HFFc6 (cell line): Measurements from ENCODE around the gene SH3BP4. TPM values are rescaled to one million over a fixed set of nuclear protein-coding genes. Genes with fewer than 3 reads are reported as not detected.

Source experiments
- DNase-seq: peaks from one replicate; pipeline ENCODE4 v3.0.0-alpha.2; 2018
- H3K27ac Mint-ChIP-seq: 2 replicates; pipeline ENCODE4 v1.8.0; 2020; ENCODE audit warnings: mild to moderate bottlenecking, mixed read lengths
- H3K27me3 Mint-ChIP-seq: 2 replicates; pipeline ENCODE4 v1.8.0; 2021; ENCODE audit warnings: mild to moderate bottlenecking, moderate library complexity, mixed read lengths; ENCODE audit not compliant: insufficient read depth
- H3K36me3 Mint-ChIP-seq: 2 replicates; pipeline ENCODE4 v1.8.0; 2021; ENCODE audit warnings: low read depth, mixed read lengths
- H3K4me1 Mint-ChIP-seq: 2 replicates; pipeline ENCODE4 v1.8.0; 2020; ENCODE audit warnings: low read depth, mixed read lengths
- H3K4me3 Mint-ChIP-seq: 2 replicates; pipeline ENCODE4 v1.8.0; 2020; ENCODE audit warnings: mild to moderate bottlenecking, moderate library complexity, mixed read lengths
- H3K9me3 Mint-ChIP-seq: 2 replicates; pipeline ENCODE4 v1.8.0; 2020; ENCODE audit warnings: mild to moderate bottlenecking, mixed read lengths
- CTCF ChIP-seq: fragments of 200-600 bp; sonication (generic); IDR thresholded peaks from 2 replicates; pipeline ENCODE4 v1.5.0; 2021; ENCODE audit warnings: antibody characterized with exemption, mild to moderate bottlenecking
- total RNA-seq, 6 experiments: library from RNA; stranded (reverse); fragmentation: NEBNext Ultra II Directional; extraction: Animal tissue kit (Norgen Biotek cat#: 25700); gene quantifications; 2 replicates in 1 of 6; 3 replicates in 5 of 6; pipeline ENCODE4 v1.2.3, GENCODE V29; 2021

The SH3BP4 gene
- total RNA-seq, 6 experiments from 2014 or later = 82.3 to 98.7 (median 87.8) TPM

- Mint-ChIP-seq H3K27me3 (peaks cover 15% of the 10 kb centered on the region), H3K36me3 (peaks cover 61% of the 10 kb centered on the region), H3K9me3 (no peaks in the 10 kb centered on the region), H3K27ac (peak overlapping the region; percentile 91), H3K4me3 (peak overlapping the region; percentile 50), H3K4me1 (peaks cover 68% of the 10 kb centered on the region)
- no peak for TF ChIP-seq CTCF
- DNase-seq = peak; percentile 64
Observed at GRCh38 chr2:234973008-234973407, 21.2 kb downstream of the SH3BP4 start.

DNA sequence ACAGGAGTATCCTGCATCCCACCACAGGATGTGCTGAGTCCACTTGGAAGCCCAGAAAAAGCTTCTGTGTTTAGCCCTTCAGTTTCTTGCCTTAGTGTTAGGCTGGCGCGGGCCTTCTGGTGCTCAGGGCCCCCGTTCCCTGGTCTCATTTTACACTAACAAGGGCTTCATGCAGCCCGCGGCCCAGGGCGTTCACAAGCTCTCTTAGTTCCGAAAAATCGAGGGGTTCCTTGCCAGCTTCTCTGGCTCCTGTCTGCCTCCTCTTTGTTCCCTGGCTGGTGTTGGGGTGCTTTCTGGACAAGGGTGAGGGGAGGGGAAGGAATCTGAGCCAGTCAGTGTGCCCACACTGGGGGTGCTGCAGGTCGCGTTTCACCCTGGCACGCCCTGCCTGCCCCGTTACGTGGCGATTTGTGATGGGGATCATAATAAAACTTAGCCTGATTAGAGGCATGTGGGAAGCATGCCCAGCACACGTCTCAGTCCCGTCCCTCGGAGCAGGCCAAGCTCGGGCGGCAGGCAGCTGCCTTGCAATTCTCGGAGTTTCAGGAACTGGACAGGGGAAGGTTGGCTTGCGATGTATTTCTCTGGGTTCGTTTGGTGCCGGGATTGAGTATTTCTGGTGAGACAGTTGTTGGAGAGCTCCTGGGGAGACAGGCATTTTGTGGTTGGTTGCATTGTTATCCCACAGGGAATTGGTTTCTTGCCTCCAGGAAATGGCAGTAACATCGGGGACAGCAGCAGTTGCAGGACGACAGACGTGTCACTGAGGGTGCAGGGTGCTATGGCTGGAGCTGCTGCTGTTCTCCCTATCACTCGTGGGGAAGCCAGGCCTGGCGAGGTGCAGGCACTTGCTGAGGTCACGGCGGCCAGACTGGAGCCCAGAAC is 22.9 kb downstream of the SH3BP4 start:
- H3K4me3 Mint-ChIP-seq = peak overlapping the region; percentile 31; the same call in 1 of the 2 replicates
- peaks cover 68% of the 10 kb centered on the region for H3K4me1 Mint-ChIP-seq

DNA sequence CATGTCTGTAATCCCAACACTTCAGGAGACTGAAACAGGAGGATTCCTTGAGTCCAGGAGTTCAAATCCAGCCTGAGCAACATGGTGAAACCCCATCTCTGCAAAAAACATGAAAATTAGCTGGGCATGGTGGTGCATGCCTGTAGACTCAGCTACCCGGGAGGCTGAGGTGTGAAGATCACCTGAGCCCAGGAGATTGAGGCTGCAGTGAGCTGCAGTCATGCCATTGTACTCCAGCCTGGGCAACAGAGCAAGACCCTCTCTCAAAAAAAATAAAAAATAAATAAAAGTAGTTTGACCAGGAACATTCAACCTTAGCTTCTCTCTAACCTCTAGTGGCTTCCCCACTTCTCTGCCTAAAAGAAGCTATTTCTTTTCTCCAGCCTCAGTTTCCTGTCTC is 23.8 kb downstream of the SH3BP4 start:
- no peak overlapping the region for H3K27ac Mint-ChIP-seq
- H3K36me3 Mint-ChIP-seq = peaks cover 65% of the 10 kb centered on the region
- peaks cover 68% of the 10 kb centered on the region for H3K4me1 Mint-ChIP-seq
- H3K9me3 Mint-ChIP-seq = peaks cover 10% of the 10 kb centered on the region; the same call in 1 of the 2 replicates
- H3K27me3 Mint-ChIP-seq = peaks cover 12% of the 10 kb centered on the region
- TF ChIP-seq CTCF = no peak
- H3K4me3 Mint-ChIP-seq = no peak overlapping the region
- no peak for DNase-seq

More for the DNA sequence above, 22.9 kb downstream of the SH3BP4 start:
- H3K27ac Mint-ChIP-seq = peak overlapping the region; percentile 77
- TF ChIP-seq CTCF = no peak
- peaks cover 11% of the 10 kb centered on the region for H3K27me3 Mint-ChIP-seq
- H3K9me3 Mint-ChIP-seq = peaks cover 10% of the 10 kb centered on the region; the same call in 1 of the 2 replicates
- peaks cover 61% of the 10 kb centered on the region for H3K36me3 Mint-ChIP-seq
- DNase-seq = peak; percentile 71

DNA sequence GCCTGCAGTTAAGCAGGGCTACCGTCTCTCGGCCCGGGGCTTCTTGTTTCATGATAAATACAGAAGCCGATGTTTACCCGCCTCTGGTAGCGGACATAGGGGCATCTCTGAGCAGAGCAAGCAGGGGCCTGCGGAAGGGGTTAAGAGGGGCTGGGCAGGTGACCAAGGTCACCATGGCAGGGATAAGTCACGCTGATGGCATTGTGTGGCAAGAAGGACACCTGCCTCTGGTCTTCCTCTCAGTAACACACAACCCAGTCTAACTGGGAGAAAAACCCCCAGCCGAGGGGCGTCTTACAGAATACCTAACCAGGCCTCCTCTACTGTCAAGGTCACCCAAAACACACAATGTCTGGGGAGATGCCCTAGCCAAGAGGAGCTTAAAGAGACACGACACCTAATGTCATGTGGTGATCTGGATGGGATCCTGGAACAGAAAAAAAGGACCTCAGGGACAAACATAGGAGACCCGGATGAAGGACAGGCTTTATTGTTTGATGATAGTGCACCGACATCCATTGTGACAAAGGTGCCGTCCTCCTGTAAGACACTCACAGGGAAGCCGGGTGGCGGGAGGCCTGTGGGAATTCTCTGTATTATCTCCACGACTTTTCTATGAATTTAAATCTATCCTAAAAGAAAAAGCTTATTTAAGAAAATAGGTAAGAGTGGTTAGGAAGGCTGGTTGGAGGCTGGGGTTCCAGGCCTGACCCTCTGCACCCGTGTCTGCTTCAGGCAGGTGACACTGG is 24.8 kb downstream of the SH3BP4 start:
- H3K9me3 Mint-ChIP-seq = peaks cover 10% of the 10 kb centered on the region; the same call in 1 of the 2 replicates
- peaks cover 67% of the 10 kb centered on the region for H3K36me3 Mint-ChIP-seq
- H3K4me1 Mint-ChIP-seq = peaks cover 68% of the 10 kb centered on the region
- DNase-seq = no peak
- H3K27me3 Mint-ChIP-seq = peaks cover 15% of the 10 kb centered on the region
- H3K27ac Mint-ChIP-seq = peak overlapping the region; percentile 46; the same call in 1 of the 2 replicates
- TF ChIP-seq CTCF = no peak
- no peak overlapping the region for H3K4me3 Mint-ChIP-seq

DNA sequence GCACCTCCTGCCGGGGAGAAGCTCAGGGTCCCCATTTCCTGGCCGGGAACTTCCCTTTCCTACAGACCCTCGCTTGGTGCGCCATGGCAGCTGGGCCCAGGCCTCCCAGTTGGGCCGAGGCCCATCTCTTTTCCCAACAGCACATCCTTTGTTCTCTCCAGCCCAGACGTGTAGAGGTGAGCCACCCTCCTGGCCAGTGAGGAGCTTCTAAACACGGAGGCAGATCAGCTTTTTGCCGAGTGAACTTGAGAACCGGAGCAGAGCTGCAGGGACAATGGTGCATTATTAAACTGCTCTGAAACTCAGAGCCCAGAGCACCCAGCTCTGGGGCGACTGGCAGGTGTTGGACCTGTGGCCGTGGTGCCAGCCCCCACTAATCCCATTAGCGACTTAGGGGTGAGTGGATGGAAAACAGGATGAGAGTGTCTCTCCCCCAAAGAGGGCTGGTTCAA is 25.4 kb downstream of the SH3BP4 start:
- no peak for DNase-seq
- Mint-ChIP-seq H3K9me3 (peaks cover 10% of the 10 kb centered on the region; the same call in 1 of the 2 replicates), H3K27ac (peak overlapping the region; percentile 46; the same call in 1 of the 2 replicates), H3K36me3 (peaks cover 69% of the 10 kb centered on the region), H3K4me1 (peaks cover 71% of the 10 kb centered on the region), H3K27me3 (peaks cover 16% of the 10 kb centered on the region), H3K4me3 (no peak overlapping the region)
- no peak for TF ChIP-seq CTCF
